Right lobe of liver (tissue), 4 donors: ENCODE measurements around the gene ARGLU1.

Source experiments
- POLR2A ChIP-seq: fragments of 450-650 bp; IDR thresholded peaks from one replicate; pipeline ENCODE4 v1.6.1; 2017; ENCODE audit warnings: antibody characterized with exemption, mild to moderate bottlenecking
- TF ChIP-seq, protein P1 (sequence below), 4 donors: fragments of 200-600 bp in 3 of 4; fragments of 450-650 bp in 1 of 4; IDR thresholded peaks; one replicate each; pipeline versions ENCODE4 v1.5.1 to v1.8.0; 2016 to 2022; ENCODE audit warnings: antibody characterized with exemption in 4 of 4, mild to moderate bottlenecking in 2 of 4
- donor health status: DM: no; HTN: no; CAD: no.
- donor health status: DM: no; HTN: no; CAD: no.
- donor health status: DM: no; HTN: yes; CAD: no.

DNA sequence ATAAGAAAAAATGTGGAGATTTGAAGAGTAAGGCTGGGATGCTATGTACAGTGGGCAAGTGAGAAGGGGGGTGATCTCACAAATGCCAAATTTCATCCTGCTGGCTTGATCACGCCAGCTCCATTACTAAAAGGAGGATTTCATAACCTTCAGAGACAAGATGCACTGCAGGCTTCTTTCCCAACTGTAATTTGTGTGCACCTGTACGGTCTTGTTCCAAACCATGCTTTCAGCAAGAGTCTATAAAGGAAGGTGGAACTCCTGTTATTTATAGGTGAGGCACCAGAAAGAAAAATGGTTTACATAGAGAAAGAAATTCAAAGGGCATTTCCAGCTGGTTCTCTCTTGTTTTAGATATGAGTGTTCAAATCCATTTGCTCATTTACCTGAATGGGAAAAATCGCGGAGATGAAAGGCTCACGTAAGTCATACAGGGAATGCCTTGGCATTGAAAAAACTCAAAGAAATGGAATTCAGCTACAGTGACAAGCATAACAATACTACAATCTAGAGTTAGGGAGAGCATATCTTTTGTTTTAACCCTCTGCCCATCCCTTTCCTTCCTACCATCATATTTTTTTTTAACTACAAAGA lies 45.7 kb downstream of the ARGLU1 start:
- no peak for TF ChIP-seq POLR2A
- TF ChIP-seq, protein P1, sequence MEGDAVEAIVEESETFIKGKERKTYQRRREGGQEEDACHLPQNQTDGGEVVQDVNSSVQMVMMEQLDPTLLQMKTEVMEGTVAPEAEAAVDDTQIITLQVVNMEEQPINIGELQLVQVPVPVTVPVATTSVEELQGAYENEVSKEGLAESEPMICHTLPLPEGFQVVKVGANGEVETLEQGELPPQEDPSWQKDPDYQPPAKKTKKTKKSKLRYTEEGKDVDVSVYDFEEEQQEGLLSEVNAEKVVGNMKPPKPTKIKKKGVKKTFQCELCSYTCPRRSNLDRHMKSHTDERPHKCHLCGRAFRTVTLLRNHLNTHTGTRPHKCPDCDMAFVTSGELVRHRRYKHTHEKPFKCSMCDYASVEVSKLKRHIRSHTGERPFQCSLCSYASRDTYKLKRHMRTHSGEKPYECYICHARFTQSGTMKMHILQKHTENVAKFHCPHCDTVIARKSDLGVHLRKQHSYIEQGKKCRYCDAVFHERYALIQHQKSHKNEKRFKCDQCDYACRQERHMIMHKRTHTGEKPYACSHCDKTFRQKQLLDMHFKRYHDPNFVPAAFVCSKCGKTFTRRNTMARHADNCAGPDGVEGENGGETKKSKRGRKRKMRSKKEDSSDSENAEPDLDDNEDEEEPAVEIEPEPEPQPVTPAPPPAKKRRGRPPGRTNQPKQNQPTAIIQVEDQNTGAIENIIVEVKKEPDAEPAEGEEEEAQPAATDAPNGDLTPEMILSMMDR (IDR thresholded peaks at IDR 0.05) = no peak
